ENCODE data around the gene NEURL1.

DNA sequence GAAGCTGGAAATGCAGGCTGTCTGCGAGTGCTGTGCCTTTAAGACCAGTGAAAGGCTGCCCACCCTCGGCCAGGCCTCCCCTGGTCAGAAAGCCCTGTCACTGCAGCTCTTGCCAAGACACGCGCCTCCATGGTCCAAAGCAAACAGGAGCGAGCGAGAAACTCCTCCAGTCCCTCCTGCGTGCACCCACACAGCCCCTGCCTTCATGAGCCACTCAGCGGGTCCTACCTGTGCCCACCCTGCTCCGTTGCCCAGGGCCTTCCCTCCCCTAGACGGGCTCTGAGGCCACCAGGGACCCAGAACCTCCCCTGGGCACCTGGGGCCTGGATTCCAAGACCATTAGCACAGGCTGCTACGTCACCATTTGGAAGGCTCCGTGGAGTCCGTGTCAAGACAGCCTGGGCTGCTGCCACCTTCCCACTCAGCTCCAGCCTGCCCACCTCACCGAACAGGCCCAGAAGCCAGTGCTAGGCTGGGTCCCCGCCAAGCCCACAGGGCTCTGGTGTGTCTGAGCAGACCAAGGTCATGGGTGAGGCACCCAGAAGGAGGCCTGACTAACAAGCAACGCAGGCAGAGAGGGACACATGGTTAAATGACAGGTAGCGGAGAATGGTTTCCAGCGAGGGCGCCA lies 144.5 kb downstream of the NEURL1 start:
- no peak for TF ChIP-seq POLR2AphosphoS5 (IDR thresholded peaks at IDR 0.05; ENCODE audit: low read depth, low read length)
- no peak for TF ChIP-seq POLR2A (IDR thresholded peaks at IDR 0.05; ENCODE audit: low read depth, low read length)

Measured in GM12891 (cell line).